HepG2 (cell line): Measurements from ENCODE around the gene FCN3. TPM values are rescaled to one million over a fixed set of nuclear protein-coding genes. Genes with fewer than 3 reads are reported as not detected.

ENCODE experiments used
- ARNT ChIP-seq: fragments of 450-650 bp; IDR thresholded peaks from 2 replicates; pipeline ENCODE4 v1.6.1; 2017
- BRCA1 ChIP-seq: sonication (generic); formaldehyde crosslinking; IDR thresholded peaks from 2 replicates; pipeline ENCODE4 v1.4.0; 2020; ENCODE audit warnings: missing genetic modification reagents
- CREM ChIP-seq, 2 experiments: sonication (generic) in 1 of 2; formaldehyde crosslinking in 1 of 2; IDR thresholded peaks; 2 replicates each; pipeline versions ENCODE4 v1.4.0 to v1.6.1; 2016 to 2020; ENCODE audit warnings: antibody characterized with exemption in 1 of 2, mild to moderate bottlenecking in 1 of 2, missing genetic modification reagents in 1 of 2
- JDP2 ChIP-seq: sonication (generic); formaldehyde crosslinking; IDR thresholded peaks from 2 replicates; pipeline ENCODE4 v1.8.1; 2022; ENCODE audit warnings: missing genetic modification reagents, borderline replicate concordance
- MEF2D ChIP-seq: sonication (generic); formaldehyde crosslinking; IDR thresholded peaks from 2 replicates; pipeline ENCODE4 v1.5.1; 2020; ENCODE audit warnings: mild to moderate bottlenecking, missing genetic modification reagents
- MYC ChIP-seq: sonication (generic); formaldehyde crosslinking; IDR thresholded peaks from 2 replicates; pipeline ENCODE4 v1.9.0; 2021; ENCODE audit warnings: missing genetic modification reagents, borderline replicate concordance
- SSRP1 ChIP-seq: IDR thresholded peaks from 2 replicates; pipeline ENCODE4 v1.6.1; 2016; ENCODE audit warnings: control low read depth
- TCF7L2 ChIP-seq: IDR thresholded peaks from 2 replicates; pipeline ENCODE4 v1.6.1; 2011; ENCODE audit warnings: mild to moderate bottlenecking, low read depth, low read length, moderate library complexity
- TEAD2 ChIP-seq: sonication (generic); formaldehyde crosslinking; IDR thresholded peaks from 2 replicates; pipeline ENCODE4 v1.9.0; 2021; ENCODE audit warnings: missing genetic modification reagents
- ZMYM4 ChIP-seq: sonication (generic); formaldehyde crosslinking; IDR thresholded peaks from 2 replicates; pipeline ENCODE4 v1.8.1; 2023; ENCODE audit warnings: mild to moderate bottlenecking, missing genetic modification reagents
- ZNF816 ChIP-seq: sonication (generic); formaldehyde crosslinking; IDR thresholded peaks from 2 replicates; pipeline ENCODE4 v1.8.0; 2022; ENCODE audit warnings: missing genetic modification reagents, mild to moderate bottlenecking, borderline replicate concordance
- polyA plus RNA-seq, 8 experiments: library from polyadenylated mRNA; depleted of rRNA in 3 of 8; stranded (reverse) in 7 of 8; unstranded in 1 of 8; fragments of >200 nt; fragmentation: Illumina TruSeq in 4 of 8; extraction: Trizol in 4 of 8; gene quantifications; 2 replicates each; pipeline versions ENCODE4 v1.2.1 to v1.2.3, GENCODE V29; 2011 to 2016; ENCODE audit warnings: low read depth in 4 of 8, missing spikeins in 1 of 8, mixed read lengths in 1 of 8; ENCODE audit not compliant: insufficient read depth in 1 of 8
- total RNA-seq, 5 experiments: library from RNA; depleted of rRNA; stranded (reverse); fragments of >200 nt; fragmentation: Illumina TruSeq; extraction: Trizol; gene quantifications; 2 replicates each; pipeline ENCODE4 v1.2.3, GENCODE V29; 2016; ENCODE audit warnings: low read depth in 1 of 5
- TF ChIP-seq, protein P1 (sequence below): sonication (generic); formaldehyde crosslinking; conservative IDR thresholded peaks from 2 replicates; pipeline ENCODE4 v1.4.0; 2020; ENCODE audit warnings: missing genetic modification reagents
- TF ChIP-seq, protein P2 (sequence below): sonication (generic); formaldehyde crosslinking; IDR thresholded peaks from 2 replicates; pipeline ENCODE4 v1.5.0; 2020; ENCODE audit warnings: missing genetic modification reagents, mild to moderate bottlenecking, borderline replicate concordance
- TF ChIP-seq, protein P3 (sequence below): IDR thresholded peaks from 2 replicates; pipeline ENCODE4 v1.6.1; 2016; ENCODE audit warnings: control low read depth
- TF ChIP-seq, protein P4 (sequence below): sonication (generic); formaldehyde crosslinking; IDR thresholded peaks from 2 replicates; pipeline ENCODE4 v1.9.0; 2021; ENCODE audit warnings: missing genetic modification reagents, borderline replicate concordance
- TF ChIP-seq, protein P5 (sequence below): sonication (generic); formaldehyde crosslinking; IDR thresholded peaks from 2 replicates; pipeline ENCODE4 v1.4.0; 2020; ENCODE audit warnings: mild to moderate bottlenecking, missing genetic modification reagents, borderline replicate concordance
- TF ChIP-seq, protein P6 (sequence below): sonication (generic); formaldehyde crosslinking; IDR thresholded peaks from 2 replicates; pipeline ENCODE4 v1.8.0; 2022; ENCODE audit warnings: low read depth, missing genetic modification reagents
- TF ChIP-seq, protein P7 (sequence below): sonication (generic); formaldehyde crosslinking; IDR thresholded peaks from 2 replicates; pipeline ENCODE4 v1.4.0; 2020; ENCODE audit warnings: missing genetic modification reagents

FCN3 gene
- total and polyA plus RNA-seq, 2 of the 13 experiments (the other 11 are each of a cell fraction or from before 2014, with no cell fraction given): not detected

DNA sequence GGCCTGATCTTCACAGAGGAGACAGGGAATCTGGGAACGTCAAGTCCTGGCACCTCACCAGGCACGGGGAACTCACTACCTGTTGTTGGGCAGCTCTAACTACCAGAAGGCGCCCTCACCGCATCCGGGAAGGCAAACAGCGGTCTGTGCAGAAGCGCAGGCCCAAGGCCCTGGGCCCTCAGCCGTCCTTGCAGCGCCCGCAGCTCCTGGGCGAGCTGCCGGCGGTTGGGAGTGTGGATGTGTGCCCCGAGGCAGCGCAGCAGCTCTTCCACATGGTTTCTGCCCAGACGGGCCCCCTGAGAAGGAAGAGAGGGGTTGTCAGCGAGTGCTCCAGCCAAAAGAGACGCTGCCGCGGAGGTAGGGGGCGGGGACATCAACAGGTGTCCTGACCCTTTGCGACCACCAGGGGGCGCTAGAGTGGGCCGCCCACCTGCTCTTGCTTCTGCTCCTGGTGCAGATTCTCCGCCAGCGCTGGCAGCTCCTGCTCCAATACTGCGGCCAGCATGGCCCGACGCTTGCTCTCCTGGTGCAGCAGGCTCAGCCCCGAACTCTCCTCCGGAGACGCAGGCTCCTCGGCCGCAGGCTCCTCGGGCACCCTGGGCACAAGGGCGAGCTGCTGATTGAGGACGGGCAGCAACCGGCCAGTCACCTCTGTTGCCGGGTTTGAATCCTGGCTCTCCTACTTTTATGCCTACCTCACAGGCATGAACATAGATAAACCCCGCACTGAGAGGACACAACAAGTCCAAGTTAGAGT is 17.2 kb downstream of the FCN3 start (continued):
- TF ChIP-seq, protein P1, sequence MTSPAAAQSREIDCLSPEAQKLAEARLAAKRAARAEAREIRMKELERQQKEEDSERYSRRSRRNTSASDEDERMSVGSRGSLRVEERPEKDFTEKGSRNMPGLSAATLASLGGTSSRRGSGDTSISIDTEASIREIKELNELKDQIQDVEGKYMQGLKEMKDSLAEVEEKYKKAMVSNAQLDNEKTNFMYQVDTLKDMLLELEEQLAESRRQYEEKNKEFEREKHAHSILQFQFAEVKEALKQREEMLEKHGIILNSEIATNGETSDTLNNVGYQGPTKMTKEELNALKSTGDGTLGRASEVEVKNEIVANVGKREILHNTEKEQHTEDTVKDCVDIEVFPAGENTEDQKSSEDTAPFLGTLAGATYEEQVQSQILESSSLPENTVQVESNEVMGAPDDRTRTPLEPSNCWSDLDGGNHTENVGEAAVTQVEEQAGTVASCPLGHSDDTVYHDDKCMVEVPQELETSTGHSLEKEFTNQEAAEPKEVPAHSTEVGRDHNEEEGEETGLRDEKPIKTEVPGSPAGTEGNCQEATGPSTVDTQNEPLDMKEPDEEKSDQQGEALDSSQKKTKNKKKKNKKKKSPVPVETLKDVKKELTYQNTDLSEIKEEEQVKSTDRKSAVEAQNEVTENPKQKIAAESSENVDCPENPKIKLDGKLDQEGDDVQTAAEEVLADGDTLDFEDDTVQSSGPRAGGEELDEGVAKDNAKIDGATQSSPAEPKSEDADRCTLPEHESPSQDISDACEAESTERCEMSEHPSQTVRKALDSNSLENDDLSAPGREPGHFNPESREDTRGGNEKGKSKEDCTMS (CRISPR knock-in tag): no peak
- TF ChIP-seq JDP2 (no peak), SSRP1 (no peak), TCF7L2 (no peak), MYC (CRISPR knock-in tag) (peak; percentile 56), TEAD2 (CRISPR knock-in tag) (no peak), MEF2D (CRISPR knock-in tag) (no peak), BRCA1 (CRISPR knock-in tag) (no peak), ARNT (no peak), ZMYM4 (0 out of 2 replicates have a peak, but pooled peaks have one; percentile 11), CREM (IDR thresholded peaks at IDR 0.05) (no peak), CREM (CRISPR knock-in tag; IDR thresholded peaks at IDR 0.05) (no peak), ZNF816 (no peak)
- TF ChIP-seq, protein P2, sequence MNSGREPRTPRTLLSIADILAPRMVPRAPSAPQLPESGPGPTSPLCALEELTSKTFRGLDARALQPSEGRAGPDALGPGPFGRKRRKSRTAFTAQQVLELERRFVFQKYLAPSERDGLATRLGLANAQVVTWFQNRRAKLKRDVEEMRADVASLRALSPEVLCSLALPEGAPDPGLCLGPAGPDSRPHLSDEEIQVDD: no peak
- TF ChIP-seq, protein P3, sequence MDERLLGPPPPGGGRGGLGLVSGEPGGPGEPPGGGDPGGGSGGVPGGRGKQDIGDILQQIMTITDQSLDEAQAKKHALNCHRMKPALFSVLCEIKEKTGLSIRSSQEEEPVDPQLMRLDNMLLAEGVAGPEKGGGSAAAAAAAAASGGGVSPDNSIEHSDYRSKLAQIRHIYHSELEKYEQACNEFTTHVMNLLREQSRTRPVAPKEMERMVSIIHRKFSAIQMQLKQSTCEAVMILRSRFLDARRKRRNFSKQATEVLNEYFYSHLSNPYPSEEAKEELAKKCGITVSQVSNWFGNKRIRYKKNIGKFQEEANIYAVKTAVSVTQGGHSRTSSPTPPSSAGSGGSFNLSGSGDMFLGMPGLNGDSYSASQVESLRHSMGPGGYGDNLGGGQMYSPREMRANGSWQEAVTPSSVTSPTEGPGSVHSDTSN (CRISPR knock-in tag): no peak
- TF ChIP-seq, protein P4, sequence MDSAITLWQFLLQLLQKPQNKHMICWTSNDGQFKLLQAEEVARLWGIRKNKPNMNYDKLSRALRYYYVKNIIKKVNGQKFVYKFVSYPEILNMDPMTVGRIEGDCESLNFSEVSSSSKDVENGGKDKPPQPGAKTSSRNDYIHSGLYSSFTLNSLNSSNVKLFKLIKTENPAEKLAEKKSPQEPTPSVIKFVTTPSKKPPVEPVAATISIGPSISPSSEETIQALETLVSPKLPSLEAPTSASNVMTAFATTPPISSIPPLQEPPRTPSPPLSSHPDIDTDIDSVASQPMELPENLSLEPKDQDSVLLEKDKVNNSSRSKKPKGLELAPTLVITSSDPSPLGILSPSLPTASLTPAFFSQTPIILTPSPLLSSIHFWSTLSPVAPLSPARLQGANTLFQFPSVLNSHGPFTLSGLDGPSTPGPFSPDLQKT: no peak
- TF ChIP-seq, protein P5, sequence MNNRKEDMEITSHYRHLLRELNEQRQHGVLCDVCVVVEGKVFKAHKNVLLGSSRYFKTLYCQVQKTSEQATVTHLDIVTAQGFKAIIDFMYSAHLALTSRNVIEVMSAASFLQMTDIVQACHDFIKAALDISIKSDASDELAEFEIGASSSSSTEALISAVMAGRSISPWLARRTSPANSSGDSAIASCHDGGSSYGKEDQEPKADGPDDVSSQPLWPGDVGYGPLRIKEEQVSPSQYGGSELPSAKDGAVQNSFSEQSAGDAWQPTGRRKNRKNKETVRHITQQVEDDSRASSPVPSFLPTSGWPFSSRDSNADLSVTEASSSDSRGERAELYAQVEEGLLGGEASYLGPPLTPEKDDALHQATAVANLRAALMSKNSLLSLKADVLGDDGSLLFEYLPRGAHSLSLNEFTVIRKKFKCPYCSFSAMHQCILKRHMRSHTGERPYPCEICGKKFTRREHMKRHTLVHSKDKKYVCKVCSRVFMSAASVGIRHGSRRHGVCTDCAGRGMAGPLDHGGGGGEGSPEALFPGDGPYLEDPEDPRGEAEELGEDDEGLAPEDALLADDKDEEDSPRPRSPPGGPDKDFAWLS (CRISPR knock-in tag): no peak
- TF ChIP-seq, protein P6, sequence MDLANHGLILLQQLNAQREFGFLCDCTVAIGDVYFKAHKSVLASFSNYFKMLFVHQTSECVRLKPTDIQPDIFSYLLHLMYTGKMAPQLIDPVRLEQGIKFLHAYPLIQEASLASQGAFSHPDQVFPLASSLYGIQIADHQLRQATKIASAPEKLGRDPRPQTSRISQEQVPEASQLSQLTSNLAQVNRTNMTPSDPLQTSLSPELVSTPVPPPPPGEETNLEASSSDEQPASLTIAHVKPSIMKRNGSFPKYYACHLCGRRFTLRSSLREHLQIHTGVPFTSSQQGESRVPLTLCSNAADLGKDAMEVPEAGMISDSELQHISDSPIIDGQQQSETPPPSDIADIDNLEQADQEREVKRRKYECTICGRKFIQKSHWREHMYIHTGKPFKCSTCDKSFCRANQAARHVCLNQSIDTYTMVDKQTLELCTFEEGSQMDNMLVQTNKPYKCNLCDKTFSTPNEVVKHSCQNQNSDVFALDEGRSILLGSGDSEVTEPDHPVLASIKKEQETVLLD (CRISPR knock-in tag): no peak
- TF ChIP-seq, protein P7, sequence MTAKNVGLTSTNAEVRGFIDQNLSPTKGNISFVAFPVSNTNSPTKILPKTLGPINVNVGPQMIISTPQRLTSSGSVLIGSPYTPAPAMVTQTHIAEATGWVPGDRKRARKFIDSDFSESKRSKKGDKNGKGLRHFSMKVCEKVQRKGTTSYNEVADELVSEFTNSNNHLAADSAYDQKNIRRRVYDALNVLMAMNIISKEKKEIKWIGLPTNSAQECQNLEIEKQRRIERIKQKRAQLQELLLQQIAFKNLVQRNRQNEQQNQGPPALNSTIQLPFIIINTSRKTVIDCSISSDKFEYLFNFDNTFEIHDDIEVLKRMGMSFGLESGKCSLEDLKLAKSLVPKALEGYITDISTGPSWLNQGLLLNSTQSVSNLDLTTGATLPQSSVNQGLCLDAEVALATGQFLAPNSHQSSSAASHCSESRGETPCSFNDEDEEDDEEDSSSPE: no peak
